CD4-positive, alpha-beta T cell treated with Interleukin-21 for 1 hour (primary cell): ENCODE data around the gene VWA2.

Source experiments
- DNase-seq: peaks from one replicate; pipeline ENCODE4 v3.0.0-alpha.2; 2020

Gene VWA2

DNA sequence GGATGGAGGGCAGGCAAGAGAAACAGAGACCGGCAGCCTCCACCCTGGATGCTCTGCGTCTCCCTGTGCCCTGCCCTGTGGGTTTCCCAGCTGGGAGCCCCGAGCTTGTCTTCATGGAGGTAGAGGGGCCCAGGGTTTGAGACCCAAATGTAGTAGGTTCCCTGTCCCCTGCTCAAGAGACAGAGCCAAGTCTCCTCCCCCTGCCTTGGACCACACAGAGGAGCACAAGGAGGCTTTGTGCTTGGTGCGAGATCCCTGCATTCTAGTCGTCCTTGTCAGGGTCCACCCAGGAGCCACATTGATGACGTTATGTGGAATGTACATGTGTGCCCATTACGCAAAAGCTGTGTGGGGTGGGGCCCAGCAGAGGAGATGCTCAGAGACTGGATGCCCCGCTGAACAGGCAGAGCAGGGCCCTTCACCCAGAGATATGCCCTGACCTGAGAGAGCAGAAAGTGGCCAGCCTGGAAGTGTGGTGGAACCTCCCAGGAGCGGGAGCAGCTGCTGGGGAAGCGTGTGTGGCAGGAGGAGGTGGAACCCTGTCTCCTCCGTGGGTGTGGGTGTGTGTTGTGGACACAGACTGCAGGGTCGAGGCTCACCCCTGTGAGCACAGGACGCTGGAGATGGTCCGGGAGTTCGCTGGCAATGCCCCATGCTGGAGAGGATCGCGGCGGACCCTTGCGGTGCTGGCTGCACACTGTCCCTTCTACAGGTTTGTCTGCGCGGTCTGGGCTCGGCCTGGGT lies 39.3 kb downstream of the VWA2 start:
- no peak for DNase-seq

- no peak for DNase-seq
Measured at GRCh38 chr10:114278884-114279191, 39.8 kb downstream of the VWA2 start.

GRCh38 chr10:114279289-114279688 lies 40.2 kb downstream of the VWA2 start:
- no peak for DNase-seq

GRCh38 chr10:114279901-114280644 lies 41.0 kb downstream of the VWA2 start:
- no peak for DNase-seq

DNA sequence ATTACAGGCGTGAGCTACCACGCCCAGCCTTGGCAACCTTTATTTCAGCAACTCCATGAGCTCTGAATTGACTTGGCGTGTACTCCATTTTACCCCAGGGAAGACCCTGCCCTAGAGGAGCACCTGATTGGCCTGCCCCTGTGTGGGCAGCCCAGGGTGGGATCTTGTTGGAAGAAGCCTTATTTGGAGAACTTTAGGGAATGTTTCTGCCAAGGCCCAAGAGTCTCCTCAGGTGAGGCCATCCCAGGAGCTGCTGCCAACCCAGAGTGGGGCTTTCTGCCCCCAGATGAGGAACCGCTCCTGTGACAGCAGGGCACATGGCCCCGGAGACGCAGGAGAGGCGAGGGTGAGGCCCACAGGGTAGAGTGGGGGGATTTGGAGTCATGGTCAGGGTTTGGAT lies 42.0 kb downstream of the VWA2 start:
- no peak for DNase-seq

GRCh38 chr10:114281461-114281860 lies 42.4 kb downstream of the VWA2 start:
- no peak for DNase-seq

- no peak for DNase-seq
Measured at GRCh38 chr10:114282526-114282925, 43.5 kb downstream of the VWA2 start.

DNA sequence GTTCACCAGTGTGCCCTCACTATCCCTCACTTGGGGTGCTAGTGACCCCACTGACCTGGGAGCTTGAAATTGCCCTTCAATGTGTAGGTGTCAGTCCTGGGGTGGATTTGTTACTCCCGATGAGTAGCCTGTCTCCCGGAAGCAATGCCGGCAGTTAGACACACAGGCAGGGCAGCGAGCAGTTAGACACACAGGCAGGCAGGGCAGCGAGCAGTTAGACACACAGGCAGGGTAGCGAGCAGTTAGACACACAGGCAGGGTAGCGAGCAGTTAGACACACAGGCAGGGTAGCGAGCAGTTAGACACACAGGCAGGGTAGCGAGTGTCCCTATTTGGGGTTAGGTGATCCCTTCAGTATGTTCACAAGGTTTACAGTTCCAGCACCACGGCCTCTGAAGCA lies 44.0 kb downstream of the VWA2 start:
- DNase-seq: no peak

- DNase-seq: no peak
Measured at GRCh38 chr10:114283535-114284234, 44.6 kb downstream of the VWA2 start.

DNA sequence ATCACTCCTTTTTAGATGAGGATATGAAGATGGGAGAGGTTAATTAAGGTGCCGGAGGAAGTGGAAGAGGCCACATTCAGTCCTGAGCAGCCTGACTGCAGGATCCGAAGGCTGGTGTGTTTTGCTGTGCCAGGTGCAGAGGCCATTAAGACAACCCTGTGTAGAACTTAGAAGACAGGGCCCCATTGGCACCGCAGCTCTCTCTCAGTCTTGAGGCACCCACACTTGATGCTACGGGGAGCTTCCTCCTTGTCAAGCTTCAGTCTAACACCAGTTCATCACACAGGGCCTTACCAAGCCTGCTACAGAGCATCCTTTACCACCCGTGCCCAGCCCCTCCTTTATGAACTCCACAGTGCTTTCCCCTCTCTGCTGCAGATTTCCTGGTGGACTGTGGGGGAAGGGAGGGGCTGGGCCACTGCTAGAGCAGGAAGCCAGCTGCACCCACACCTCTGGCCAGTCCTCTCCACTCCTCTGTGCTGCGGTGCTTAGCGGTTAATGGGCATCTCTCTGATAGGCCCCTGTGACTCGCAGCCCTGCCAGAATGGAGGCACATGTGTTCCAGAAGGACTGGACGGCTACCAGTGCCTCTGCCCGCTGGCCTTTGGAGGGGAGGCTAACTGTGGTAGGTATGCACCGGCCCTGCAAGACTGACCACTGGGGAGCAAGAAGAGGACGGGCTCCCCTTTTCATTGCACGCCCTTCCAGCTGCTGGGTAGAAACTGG lies 45.5 kb downstream of the VWA2 start:
- DNase-seq: no peak

- DNase-seq: no peak
Measured at GRCh38 chr10:114285961-114286441, 46.9 kb downstream of the VWA2 start.

- no peak for DNase-seq
Measured at GRCh38 chr10:114286921-114287320, 47.9 kb downstream of the VWA2 start.

- no peak for DNase-seq
Measured at GRCh38 chr10:114288424-114289095, 49.5 kb downstream of the VWA2 start.

DNA sequence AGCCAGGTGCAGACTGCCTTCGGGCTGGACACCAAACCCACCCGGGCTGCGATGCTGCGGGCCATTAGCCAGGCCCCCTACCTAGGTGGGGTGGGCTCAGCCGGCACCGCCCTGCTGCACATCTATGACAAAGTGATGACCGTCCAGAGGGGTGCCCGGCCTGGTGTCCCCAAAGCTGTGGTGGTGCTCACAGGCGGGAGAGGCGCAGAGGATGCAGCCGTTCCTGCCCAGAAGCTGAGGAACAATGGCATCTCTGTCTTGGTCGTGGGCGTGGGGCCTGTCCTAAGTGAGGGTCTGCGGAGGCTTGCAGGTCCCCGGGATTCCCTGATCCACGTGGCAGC lies 50.0 kb downstream of the VWA2 start:
- DNase-seq: no peak

DNA sequence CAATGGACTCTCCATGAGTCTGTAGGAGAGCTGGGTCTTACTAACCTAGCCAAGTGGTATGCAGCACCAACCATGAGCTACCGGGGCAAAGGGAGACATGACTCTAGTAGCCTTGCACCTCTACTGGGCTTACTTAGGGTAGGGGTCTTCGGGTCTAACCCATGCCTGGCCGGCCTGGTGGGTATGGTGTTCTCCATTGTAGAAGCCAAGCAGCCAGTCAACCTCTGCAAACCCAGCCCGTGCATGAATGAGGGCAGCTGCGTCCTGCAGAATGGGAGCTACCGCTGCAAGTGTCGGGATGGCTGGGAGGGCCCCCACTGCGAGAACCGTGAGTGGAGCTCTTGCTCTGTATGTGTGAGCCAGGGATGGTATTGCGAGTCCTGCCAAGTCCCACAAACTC lies 51.0 kb downstream of the VWA2 start:
- DNase-seq: no peak

GRCh38 chr10:114291076-114291475 lies 52.0 kb downstream of the VWA2 start:
- no peak for DNase-seq

GRCh38 chr10:114291516-114291915 lies 52.5 kb downstream of the VWA2 start:
- DNase-seq: no peak

DNA sequence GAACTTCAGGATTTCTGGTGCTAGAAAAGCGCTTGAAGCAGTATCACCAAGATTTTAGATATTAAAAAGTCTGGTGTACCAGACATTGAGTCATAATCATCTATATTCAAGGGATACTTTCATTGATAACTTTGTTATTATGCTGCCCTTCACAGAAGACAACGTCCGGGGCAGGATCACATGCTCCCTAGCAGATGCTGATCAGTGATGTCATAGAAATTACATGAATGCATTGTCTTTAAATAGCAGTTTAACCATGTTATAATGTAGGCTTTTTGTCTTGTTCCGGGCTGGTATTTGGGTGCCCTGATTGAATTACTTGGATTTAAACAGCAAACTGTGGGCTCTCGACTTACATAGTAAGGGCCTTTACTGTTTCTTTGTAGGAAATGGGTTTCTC lies 54.0 kb downstream of the VWA2 start:
- DNase-seq: no peak

GRCh38 chr10:114294549-114294948 lies 55.5 kb downstream of the VWA2 start:
- DNase-seq: no peak

DNA sequence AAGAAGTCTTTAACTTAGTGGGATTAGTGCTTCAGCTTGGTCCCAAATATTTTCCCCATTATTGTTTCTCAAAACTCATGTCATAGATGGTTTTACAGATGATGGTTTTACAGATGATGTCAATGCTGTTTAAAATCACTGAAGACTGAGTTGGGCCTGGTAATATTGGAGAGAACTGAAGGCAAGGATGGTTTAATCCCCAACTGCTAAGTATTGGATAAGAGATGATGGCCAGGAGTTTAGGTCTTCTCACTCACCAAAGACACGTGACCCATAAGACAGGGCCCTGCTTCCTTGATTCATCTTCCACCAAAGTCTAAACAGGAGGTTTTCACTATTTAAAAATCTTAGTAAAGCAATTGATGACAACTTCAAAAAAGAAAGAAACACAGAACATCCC lies 56.3 kb downstream of the VWA2 start:
- DNase-seq: no peak

DNA sequence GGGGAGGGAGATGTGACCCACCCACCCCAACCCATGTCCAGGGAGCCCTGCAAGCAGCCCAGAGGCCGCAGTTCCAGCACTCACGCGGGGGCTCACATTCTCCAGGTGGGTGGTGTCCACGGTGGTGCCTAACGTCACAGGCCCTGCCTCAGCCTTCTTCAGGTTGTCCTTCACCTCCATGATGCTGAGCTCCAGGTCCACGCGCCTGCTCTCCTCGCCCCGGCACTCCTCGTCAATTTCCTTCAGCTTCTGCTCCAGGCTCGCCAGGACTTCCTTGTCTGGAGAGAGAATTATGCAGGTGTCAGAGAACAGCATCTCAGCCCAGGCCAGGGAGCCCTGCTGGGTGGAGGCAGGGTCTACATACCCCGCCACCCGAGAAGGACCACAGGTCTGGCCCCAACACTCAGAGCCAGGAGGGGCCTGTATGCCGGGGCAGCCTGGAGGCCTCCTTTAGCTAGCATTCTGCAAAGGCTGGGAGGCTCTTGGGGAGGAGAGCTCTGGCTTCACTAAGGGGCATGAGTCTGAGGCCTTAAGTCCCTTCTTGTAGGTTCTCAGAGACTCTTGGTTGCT lies 58.2 kb downstream of the VWA2 start:
- no peak for DNase-seq

- DNase-seq: no peak
Measured at GRCh38 chr10:114300036-114300645, 61.1 kb downstream of the VWA2 start.
